Erythroblast (primary cell): Measurements from ENCODE around the gene CDX1.
A peak's percentile ranks its signal among the peaks of the same experiment; 100 is the strongest.

Source experiments
- DNase-seq, 2 experiments: peaks; one replicate each; lab custom pipeline; 2025; lab: John Stamatoyannopoulos, UW
- GATA1 ChIP-seq: IDR thresholded peaks from 2 replicates; pipeline ENCODE4 v1.6.1; 2011; ENCODE audit warnings: low read depth, mild to moderate bottlenecking, control low read depth, low read length, moderate library complexity
- POLR2A ChIP-seq: IDR thresholded peaks from 2 replicates; pipeline ENCODE4 v1.6.1; 2011; ENCODE audit warnings: mild to moderate bottlenecking, low read length

Gene CDX1

DNA sequence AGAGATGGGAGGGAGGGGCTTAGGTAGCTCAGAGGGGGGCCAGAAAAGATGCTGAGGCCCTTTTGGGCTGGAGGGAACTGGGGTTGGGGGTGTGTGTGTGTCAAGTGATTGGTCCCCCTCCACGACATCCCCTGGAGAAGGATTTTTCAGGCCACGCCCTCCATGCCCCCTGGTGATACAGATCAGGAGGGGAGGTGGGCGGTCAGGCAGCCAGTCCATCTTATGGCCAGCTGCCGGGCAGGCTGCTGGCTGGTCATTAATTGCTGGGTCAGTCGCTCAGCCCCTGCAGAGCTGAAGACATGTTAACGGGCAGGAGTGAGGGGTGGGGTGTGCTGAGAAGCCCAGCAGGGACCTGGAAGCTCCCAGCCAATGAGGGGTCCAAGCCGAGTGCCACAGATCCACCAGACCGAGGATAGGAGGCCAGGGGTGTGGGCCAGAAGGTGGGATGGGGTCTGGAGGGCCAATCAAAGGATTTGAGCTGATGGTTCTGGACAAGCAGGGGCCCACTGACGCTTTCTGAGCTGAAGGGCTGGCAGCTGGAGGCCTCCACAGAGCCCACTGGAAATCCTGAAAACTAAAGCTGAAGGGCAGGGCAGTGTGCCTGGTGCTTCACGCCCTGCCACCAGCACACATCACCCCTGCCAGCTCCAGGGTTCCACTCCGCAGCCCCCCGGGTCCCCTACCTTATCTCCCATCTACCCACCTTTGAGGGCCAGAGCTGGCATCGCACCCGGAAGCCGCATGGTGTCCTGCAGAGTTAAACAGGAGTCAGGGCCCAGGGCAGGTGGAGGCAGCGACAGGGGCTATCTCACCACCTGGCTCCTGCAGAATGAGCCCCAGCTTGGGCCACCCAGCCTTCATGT is 30.0 kb upstream of the CDX1 start:
- TF ChIP-seq GATA1 (no peak), POLR2A (no peak)
- no peak for DNase-seq

DNA sequence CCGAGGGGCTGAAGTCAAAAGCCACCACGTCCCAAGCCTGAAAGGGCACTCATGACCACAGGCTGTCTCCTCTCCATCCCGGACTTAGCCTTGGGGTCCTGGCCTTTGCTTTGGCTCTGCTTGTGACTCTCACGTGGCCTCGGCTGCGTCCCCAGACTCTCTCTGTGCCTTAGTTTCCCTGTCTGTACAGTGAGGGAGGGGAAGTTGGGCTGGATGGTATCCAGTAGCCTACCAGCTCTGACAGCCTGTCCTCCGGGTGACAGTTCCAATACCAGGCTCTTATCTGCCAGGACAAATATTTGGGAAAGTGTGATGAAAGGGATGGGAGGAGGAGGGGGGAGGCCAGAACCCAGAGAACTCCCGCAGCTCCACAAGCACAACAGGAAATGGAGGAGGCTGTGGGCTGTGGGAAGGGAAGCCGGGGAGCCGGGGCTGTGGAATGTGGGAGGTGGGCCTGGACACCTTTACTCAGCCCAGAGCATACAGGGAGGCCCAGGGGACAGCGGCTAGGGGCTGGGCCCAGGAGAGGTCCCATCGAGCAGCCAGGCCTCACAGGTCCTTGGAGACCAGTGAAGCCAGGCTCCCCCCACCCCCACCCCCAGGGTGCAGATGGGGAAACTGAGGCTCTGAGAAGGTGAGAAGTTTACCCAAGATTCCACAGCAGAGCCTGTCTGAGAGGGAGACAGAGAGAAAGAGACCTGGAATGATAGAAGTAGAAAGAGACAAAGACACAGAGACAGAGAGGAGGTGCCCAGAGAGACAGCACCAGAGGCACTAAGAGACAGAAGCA is 29.2 kb upstream of the CDX1 start:
- DNase-seq: no peak
- no peak for TF ChIP-seq GATA1
- TF ChIP-seq POLR2A: no peak

DNA sequence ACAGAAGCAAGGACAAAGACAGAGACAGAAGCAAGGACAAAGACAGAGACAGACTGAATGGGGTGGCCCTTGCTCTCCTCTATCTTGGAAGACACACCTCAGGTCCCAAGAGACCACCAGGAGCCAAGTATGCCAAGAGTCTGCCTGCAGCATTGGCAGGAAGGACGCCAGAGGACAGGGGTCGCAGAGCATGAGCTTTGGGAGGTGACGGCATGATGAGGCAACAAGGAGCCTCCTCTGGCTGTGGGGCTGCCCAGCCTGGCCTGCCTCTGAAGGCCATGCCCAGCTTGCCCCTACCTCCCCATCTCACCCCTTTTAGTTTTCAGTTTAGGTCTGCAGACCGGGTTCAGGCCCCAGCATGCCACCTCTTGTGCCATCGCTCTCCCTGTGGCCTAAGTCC is 28.6 kb upstream of the CDX1 start:
- no peak for TF ChIP-seq POLR2A
- TF ChIP-seq GATA1: no peak
- no peak for DNase-seq

DNA sequence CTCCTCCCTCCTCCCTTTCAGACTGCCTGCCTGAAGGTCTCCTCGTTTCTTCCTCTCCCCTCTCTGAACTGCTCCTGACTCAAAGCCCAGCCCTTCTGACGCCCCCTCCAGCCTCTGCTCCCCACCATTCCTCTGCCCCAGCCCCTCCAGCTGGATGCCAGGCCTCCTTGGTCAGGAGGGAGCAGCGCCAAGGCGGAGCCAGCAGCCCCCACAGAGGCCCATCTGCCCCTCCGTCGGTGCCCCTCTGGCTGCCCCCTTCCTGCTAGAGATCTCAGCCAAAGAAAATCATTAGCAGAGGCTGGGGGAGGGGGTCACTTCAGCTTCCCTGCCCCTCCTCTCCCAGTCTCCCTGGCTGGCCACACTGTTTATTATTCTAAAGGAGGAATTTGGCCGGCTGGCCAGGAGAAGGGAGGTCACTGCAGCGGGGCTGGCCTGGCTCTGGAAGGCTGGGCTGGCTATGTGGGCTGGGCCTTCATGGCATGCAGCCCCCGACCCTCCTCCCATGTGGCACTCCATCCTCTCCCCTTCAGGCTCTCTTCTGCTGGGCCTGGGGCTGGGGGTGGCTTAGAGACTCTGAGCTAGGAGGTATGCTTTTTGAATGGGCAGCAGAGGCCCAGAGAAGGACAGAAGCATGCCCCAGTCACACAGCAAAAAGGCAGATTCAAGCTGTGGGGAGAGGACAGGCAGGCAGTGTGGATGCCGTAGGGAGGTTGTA is 27.9 kb upstream of the CDX1 start:
- DNase-seq: no peak
- TF ChIP-seq POLR2A (no peak), GATA1 (no peak)

DNA sequence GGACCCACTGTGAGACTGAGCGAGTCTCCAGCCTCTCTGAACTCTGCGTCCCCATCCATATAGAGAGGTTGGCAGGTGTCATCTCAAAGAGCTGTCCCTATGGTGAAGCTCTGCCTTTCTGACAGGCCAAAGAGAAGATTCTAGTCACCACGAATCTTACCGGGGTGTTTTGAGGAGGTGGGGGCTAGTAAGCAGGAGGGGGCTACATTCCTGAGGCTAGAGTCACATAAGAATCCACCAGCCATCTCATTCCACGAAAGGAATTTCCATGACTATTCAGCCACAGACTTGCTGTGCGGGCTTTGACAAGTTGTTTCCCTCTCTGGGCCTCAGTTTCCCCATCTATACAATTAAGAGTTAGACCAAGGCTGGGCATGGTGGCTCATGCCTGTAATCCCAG is 27.2 kb upstream of the CDX1 start:
- DNase-seq: no peak
- TF ChIP-seq GATA1: no peak
- TF ChIP-seq POLR2A: no peak

DNA sequence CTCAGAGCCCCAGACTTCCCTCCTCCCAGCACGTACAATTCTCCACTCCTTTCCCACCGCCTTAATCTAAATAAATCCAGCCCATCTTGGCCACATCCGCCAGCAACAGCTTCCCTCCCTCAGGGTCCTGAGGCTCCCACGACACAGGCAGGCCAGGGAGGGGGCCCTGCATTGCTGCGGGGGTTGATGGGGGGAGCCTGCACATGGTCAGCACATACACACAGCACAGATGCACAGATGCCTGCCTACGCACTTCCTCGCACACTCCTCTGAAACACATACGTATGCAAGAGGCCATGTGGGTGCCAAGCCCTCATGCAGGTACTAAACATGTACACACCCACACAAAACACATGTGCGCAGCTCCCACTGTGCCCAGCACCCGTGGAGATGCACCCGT is 25.7 kb upstream of the CDX1 start:
- TF ChIP-seq POLR2A (no peak), GATA1 (no peak)
- no peak for DNase-seq

DNA sequence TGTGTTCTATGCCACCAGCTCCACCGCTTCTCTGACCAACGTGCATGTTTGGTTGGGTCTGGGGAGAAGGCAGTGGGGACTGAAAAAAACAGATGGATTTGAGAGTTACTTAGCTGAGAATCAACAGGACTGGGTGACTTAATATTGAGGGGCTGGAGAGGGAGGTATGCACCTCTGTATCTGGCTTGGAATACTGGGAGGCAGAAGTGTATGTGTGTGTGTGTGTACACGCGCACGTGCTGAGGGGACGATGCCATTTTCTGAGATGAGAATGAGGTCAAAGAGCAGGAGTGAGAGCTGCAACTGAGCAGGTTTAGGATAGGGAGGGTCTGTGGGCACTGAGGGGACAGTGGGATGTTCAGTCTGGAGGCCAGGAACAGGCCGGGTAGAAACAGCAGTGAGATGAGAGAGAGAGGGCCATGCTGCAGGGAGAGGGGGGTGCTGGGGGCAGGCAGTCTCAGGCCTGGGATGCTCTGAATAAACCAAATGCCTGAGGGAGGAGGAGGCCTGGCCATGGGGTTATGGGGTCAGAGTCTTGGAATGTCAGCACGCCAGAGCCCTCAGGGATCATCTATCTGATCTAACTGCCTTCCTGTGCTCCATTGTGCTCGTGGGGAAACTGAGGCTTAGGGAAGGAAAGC is 24.9 kb upstream of the CDX1 start:
- no peak for TF ChIP-seq POLR2A
- no peak for TF ChIP-seq GATA1
- DNase-seq: no peak

DNA sequence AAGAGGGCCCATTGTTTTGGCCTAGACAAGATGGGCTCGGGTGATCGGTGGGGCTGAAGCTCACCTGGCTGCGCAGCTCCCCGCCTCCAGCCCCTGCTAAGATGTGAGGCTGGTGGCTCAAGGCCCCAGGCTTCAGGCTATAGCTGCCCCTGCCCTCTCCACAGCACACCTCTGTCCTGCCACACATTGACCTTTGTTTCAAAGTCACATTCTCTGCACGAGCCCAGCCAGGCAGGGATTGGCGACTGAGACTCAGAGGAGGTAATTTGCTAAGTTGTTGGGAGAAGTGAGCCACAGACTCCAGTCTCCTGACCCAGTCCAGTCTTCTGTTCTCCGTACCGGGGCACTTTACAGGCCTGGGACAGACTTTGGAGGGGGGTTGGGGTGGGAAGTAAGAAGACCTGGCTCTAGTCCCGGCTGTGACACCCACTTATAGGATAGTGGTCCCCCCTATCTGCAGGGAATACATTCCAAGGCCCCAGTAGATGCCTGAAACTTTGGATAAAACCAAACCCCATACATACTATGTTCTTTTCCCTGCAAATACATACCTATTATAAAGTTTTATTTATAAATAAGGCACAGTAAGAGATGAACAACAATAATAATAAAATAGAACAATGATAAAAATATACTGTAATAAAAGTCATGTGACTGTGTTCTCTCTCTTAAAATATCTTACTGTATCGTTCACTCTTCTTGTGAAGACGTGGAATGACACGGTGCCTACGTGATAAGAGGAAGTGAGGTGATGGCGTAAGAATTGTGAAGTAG is 24.2 kb upstream of the CDX1 start:
- DNase-seq: no peak
- TF ChIP-seq GATA1 (no peak), POLR2A (no peak)

DNA sequence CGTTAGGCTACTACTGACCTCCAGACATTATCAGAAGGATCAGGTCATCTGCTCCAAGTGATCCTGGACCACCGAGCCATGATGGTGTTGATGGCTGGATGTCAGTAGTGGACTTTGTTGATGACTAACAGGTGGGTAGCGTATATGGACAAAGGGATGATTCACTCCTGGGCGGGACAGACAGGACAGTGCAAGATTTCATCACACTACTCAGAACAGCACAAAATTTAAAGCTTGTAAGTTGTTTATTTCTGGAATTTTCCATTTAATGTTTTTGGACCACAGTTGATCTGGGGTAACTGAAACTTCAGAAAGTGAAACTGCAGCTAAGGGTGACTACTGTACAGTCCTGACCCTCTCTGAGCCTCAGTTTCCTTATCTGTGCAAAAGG is 23.6 kb upstream of the CDX1 start:
- peak in 1 of 2 experiments; percentile 24 for DNase-seq
- TF ChIP-seq GATA1 (no peak), POLR2A (no peak)

DNA sequence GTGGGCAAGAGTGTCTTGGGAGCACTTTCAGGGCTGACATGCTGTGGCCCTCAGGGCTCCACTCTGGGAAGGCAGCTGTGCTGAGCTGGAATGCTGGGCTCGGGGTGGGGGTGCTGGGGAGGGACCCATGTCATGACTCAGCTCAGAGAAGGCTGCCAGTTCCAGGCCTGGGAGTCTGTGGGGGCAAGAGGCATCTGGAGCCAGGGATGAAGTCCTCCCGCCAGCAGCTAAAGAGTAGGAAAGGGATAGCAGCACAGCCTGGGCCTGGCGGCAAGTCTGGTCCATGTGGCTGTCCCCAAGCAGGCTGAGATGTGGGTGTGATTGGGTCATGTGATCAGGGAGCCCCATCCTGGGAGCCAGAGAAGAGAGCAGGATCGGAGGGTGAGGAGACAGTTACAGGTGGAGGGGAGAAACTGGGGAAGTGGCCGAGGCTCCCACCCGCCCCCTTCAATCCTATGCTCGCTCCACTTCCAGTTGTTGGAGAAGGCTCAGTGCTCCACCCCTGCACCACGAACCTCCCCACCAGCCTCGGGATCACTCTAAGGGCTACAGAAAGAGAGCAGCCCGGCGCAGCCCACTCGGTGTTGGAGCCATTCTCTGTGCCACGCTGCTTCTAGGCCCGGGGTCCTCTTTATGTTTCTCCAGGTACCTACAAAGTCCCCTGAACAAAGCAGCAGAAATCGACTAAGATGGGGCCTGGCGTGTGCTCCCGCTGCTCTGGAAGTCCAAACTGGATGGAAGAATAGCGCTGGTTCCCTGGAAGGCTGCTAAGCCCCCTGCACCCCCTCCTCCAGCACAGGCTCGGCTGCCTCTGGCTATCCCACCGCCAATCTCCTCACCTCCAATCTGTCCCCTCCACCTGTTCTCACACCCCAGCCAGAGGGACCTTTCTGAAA is 23.0 kb upstream of the CDX1 start:
- TF ChIP-seq POLR2A (no peak), GATA1 (no peak)
- DNase-seq: no peak

DNA sequence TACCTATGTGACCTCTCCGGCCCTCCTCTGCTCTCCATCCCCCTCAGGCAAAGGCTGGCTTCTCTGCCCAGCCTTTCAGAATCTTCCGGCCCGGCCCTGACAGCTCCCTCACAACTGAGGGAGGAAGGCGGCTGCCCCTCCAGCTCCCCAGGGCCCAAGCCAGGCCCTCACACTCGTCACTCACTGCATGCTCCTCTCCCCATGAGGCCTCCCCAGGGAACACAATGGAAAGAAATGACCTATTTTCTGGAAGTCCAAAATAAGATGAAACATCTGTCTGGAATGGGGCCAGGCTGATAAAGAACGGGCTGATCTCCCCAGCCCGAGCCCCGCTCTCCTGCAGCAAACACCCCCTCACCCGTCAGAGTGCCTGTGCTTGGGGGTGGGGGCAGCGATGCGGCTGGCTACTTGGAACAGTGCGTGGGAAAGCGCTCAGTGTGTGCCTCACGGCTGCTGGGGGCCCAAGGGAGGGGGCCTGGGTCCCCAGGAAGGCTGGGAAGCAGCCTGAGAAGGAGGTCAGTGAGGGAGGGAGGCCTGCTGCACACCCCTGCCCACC is 22.3 kb upstream of the CDX1 start:
- DNase-seq: no peak
- no peak for TF ChIP-seq POLR2A
- TF ChIP-seq GATA1: no peak

DNA sequence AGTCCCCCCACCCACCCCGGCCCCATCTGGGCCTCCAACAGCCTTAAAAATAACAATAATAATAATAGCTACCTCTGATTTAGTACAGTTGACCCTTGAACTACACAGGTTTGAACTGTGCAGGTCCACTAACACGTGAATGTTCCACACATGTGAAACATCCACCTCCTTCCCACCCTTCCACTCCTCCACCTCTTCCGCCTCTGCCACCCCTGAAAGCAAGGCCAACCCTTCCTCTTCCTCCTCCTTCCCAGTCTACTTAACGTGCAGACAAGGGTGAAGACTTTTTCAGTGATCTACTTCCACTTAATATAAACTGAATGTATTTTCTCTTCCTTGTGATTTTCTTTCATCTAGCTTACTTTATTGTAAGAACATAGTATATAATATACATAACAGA is 21.7 kb upstream of the CDX1 start:
- TF ChIP-seq POLR2A (no peak), GATA1 (no peak)
- DNase-seq: no peak
